ENCODE measurements around the gene GAPVD1. TPM values are rescaled to one million over a fixed set of nuclear protein-coding genes. Genes with fewer than 3 reads are reported as not detected.
A peak's percentile ranks its signal among the peaks of the same experiment; 100 is the strongest.
"Not testable (repeated sequence)": the region's sequence is repeated elsewhere in the genome, so short reads cannot be mapped to it uniquely, and the experiment has no call there.

GAPVD1 gene
- total RNA-seq, result 27.5 TPM
- 10 to 100 TPM; 13.6 to 24.3 (median 17.5) TPM for polyA plus RNA-seq (ENCODE audit: insufficient read depth in 1 of 8, insufficient read length in 8 of 8, low replicate concordance in 1 of 8)
- long read RNA-seq, donor 1, result 0 reads
- long read RNA-seq, donor 2, result 0 reads
- long read RNA-seq, donor 3, partial matches to known transcripts, result 8 of 8 reads
- long read RNA-seq, donor 3, other reads (novel, unspliced or antisense), result 0 of 8 reads
- long read RNA-seq, donor 4, result 0 reads
- long read RNA-seq, donor 5, partial matches to known transcripts, result 8 of 8 reads
- long read RNA-seq, donor 5, other reads (novel, unspliced or antisense), result 0 of 8 reads
- long read RNA-seq, donor 6, partial matches to known transcripts, result 11 of 11 reads
- long read RNA-seq, donor 6, other reads (novel, unspliced or antisense), result 0 of 11 reads
- long read RNA-seq, donor 7, partial matches to known transcripts, result 0 of 1 reads
- long read RNA-seq, donor 7, other reads (novel, unspliced or antisense), result 0 of 1 reads
- long read RNA-seq, donor 8, result 0 reads
- long read RNA-seq, donor 9, result 0 reads
- long read RNA-seq, donor 10, partial matches to known transcripts, result 0 of 1 reads
- long read RNA-seq, donor 10, other reads (novel, unspliced or antisense), result 0 of 1 reads
- long read RNA-seq, donor 11, result 0 reads

- Histone ChIP-seq H3K9me3 (replicated peaks; ENCODE audit: control insufficient read depth, low read depth, low read length) (no peaks in the 10 kb centered on the region), H3K27me3 (ENCODE audit: control insufficient read depth, insufficient read depth, low read length) (no peaks in the 10 kb centered on the region), H3K36me3 (ENCODE audit: control insufficient read depth, insufficient read depth, low read length) (peaks cover under 1% of the 10 kb centered on the region), H3K27ac (ENCODE audit: low read length) (peak within 1 kb of the TSS; percentile 85), H3K4me3 (ENCODE audit: low read length) (peak within 1 kb of the TSS; percentile 100), H3K4me1 (ENCODE audit: control insufficient read depth, insufficient read depth, low read length) (peaks cover 7% of the 10 kb centered on the region)
- peak; percentile 95 for DNase-seq
- WGBS (ENCODE audit: insufficient coverage), result under 1% methylated on average over 69 of the region's 72 CpGs
Observed at GRCh38 chr9:125261501-125262293, at the start of gene GAPVD1. Gene GAPVD1, plus strand, starts transcription at chr9:125261826. Its CDS starts 37,096 bp downstream, at chr9:125298922.

GRCh38 chr9:125214186-125214585 is 47.4 kb upstream of the GAPVD1 start:
- WGBS (ENCODE audit: insufficient coverage), result 97% methylated on average over 4 of the region's 5 CpGs
- H3K27ac ChIP-seq (ENCODE audit: low read length), result no peak overlapping the region
- H3K4me3 ChIP-seq (ENCODE audit: low read length), result no peak overlapping the region
- no peaks in the 10 kb centered on the region for H3K4me1 ChIP-seq (ENCODE audit: control insufficient read depth, insufficient read depth, low read length)
- H3K27me3 ChIP-seq (ENCODE audit: control insufficient read depth, insufficient read depth, low read length), result no peaks in the 10 kb centered on the region
- no peaks in the 10 kb centered on the region for H3K9me3 ChIP-seq (replicated peaks; ENCODE audit: control insufficient read depth, low read depth, low read length)
- peaks cover 37% of the 10 kb centered on the region for H3K36me3 ChIP-seq (ENCODE audit: control insufficient read depth, insufficient read depth, low read length)
- no peak for DNase-seq

GRCh38 chr9:125218621-125219020 is 43.0 kb upstream of the GAPVD1 start:
- Histone ChIP-seq H3K27me3 (ENCODE audit: control insufficient read depth, insufficient read depth, low read length) (no peaks in the 10 kb centered on the region), H3K9me3 (replicated peaks; ENCODE audit: control insufficient read depth, low read depth, low read length) (no peaks in the 10 kb centered on the region), H3K4me3 (ENCODE audit: low read length) (no peak overlapping the region), H3K36me3 (ENCODE audit: control insufficient read depth, insufficient read depth, low read length) (peaks cover 32% of the 10 kb centered on the region), H3K4me1 (ENCODE audit: control insufficient read depth, insufficient read depth, low read length) (no peaks in the 10 kb centered on the region), H3K27ac (ENCODE audit: low read length) (no peak overlapping the region)
- no peak for DNase-seq
- no CpG with 5 or more reads among the region's 3 CpGs for WGBS (ENCODE audit: insufficient coverage)

- not testable (repeated sequence) for H3K27ac ChIP-seq (ENCODE audit: low read length); H3K9me3 ChIP-seq (replicated peaks; ENCODE audit: control insufficient read depth, low read depth, low read length); DNase-seq; H3K4me3 ChIP-seq (ENCODE audit: low read length); H3K27me3 ChIP-seq (ENCODE audit: control insufficient read depth, insufficient read depth, low read length); H3K4me1 ChIP-seq (ENCODE audit: control insufficient read depth, insufficient read depth, low read length)
- H3K36me3 ChIP-seq (ENCODE audit: control insufficient read depth, insufficient read depth, low read length), result peaks cover 31% of the 10 kb centered on the region
Observed at GRCh38 chr9:125224858-125225257, 36.8 kb upstream of the GAPVD1 start.

DNA sequence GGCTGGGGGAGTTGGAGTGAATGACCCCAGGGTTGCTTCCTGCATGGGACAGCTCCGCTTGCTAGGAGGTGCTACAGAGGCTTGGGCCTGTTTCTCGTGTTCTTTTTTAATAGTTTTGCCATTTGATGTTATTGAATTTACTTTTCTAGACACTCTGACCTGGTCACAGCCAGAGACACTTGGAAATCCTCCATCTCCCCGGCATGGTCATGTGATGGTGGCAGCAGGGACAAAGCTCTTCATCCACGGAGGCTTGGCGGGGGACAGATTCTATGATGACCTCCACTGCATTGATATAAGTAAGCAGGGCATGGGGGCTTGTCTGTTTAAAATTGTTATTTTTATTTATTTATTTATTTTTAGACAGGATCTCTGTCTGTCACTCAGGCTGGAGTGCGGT is 33.9 kb upstream of the GAPVD1 start:
- no peaks in the 10 kb centered on the region for H3K9me3 ChIP-seq (replicated peaks; ENCODE audit: control insufficient read depth, low read depth, low read length)
- no CpG with 5 or more reads among the region's 6 CpGs for WGBS (ENCODE audit: insufficient coverage)

DNA sequence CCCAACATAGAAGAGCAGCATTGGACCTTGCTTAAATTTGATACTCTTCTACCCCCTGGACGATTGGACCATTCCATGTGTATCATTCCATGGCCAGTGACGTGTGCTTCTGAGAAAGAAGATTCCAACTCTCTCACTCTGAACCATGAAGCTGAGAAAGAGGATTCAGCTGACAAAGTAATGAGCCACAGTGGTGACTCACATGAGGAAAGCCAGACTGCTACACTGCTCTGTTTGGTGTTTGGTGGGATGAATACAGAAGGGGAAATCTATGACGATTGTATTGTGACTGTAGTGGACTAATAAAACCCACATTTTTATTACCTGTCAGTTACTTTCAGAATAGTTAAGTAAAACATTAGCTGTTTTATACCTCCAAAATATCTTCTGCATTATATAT is 27.9 kb upstream of the GAPVD1 start:
- Histone ChIP-seq H3K36me3 (ENCODE audit: control insufficient read depth, insufficient read depth, low read length) (peaks cover 67% of the 10 kb centered on the region), H3K27me3 (ENCODE audit: control insufficient read depth, insufficient read depth, low read length) (no peaks in the 10 kb centered on the region), H3K4me3 (ENCODE audit: low read length) (no peak overlapping the region), H3K9me3 (replicated peaks; ENCODE audit: control insufficient read depth, low read depth, low read length) (no peaks in the 10 kb centered on the region), H3K4me1 (ENCODE audit: control insufficient read depth, insufficient read depth, low read length) (peaks cover 10% of the 10 kb centered on the region), H3K27ac (ENCODE audit: low read length) (no peak overlapping the region)
- no CpG with 5 or more reads among the region's 3 CpGs for WGBS (ENCODE audit: insufficient coverage)
- DNase-seq, result no peak

More for the DNA sequence above, 33.9 kb upstream of the GAPVD1 start:
- no peak for DNase-seq
- H3K36me3 ChIP-seq (ENCODE audit: control insufficient read depth, insufficient read depth, low read length), result peaks cover 37% of the 10 kb centered on the region
- H3K4me1 ChIP-seq (ENCODE audit: control insufficient read depth, insufficient read depth, low read length), result no peaks in the 10 kb centered on the region
- H3K27ac ChIP-seq (ENCODE audit: low read length), result no peak overlapping the region
- no peaks in the 10 kb centered on the region for H3K27me3 ChIP-seq (ENCODE audit: control insufficient read depth, insufficient read depth, low read length)
- H3K4me3 ChIP-seq (ENCODE audit: low read length), result no peak overlapping the region

- H3K27me3 ChIP-seq (ENCODE audit: control insufficient read depth, insufficient read depth, low read length); H3K4me3 ChIP-seq (ENCODE audit: low read length); DNase-seq; H3K27ac ChIP-seq (ENCODE audit: low read length); H3K9me3 ChIP-seq (replicated peaks; ENCODE audit: control insufficient read depth, low read depth, low read length): not testable (repeated sequence)
- Histone ChIP-seq H3K36me3 (ENCODE audit: control insufficient read depth, insufficient read depth, low read length) (peaks cover 70% of the 10 kb centered on the region), H3K4me1 (ENCODE audit: control insufficient read depth, insufficient read depth, low read length) (peaks cover 14% of the 10 kb centered on the region)
- no CpG with 5 or more reads among the region's 8 CpGs for WGBS (ENCODE audit: insufficient coverage)
Observed at GRCh38 chr9:125234099-125234498, 27.5 kb upstream of the GAPVD1 start.

- no peak overlapping the region for H3K27ac ChIP-seq (ENCODE audit: low read length)
Observed at GRCh38 chr9:125235804-125236519, 25.7 kb upstream of the GAPVD1 start.

GRCh38 chr9:125236520-125237159 is 25.0 kb upstream of the GAPVD1 start:
- H3K9me3 ChIP-seq (replicated peaks; ENCODE audit: control insufficient read depth, low read depth, low read length); H3K4me3 ChIP-seq (ENCODE audit: low read length); H3K27me3 ChIP-seq (ENCODE audit: control insufficient read depth, insufficient read depth, low read length); DNase-seq; H3K27ac ChIP-seq (ENCODE audit: low read length): not testable (repeated sequence)
- H3K36me3 ChIP-seq (ENCODE audit: control insufficient read depth, insufficient read depth, low read length), result peaks cover 56% of the 10 kb centered on the region
- no CpG with 5 or more reads among the region's 5 CpGs for WGBS (ENCODE audit: insufficient coverage)
- peaks cover 18% of the 10 kb centered on the region for H3K4me1 ChIP-seq (ENCODE audit: control insufficient read depth, insufficient read depth, low read length)

More at GRCh38 chr9:125235804-125236519, 25.7 kb upstream of the GAPVD1 start:
- 50% methylated on average over 3 of the region's 5 CpGs for WGBS (ENCODE audit: insufficient coverage)
- H3K27me3 ChIP-seq (ENCODE audit: control insufficient read depth, insufficient read depth, low read length), result no peaks in the 10 kb centered on the region
- H3K9me3 ChIP-seq (replicated peaks; ENCODE audit: control insufficient read depth, low read depth, low read length), result no peaks in the 10 kb centered on the region
- H3K4me3 ChIP-seq (ENCODE audit: low read length), result no peak overlapping the region
- peaks cover 18% of the 10 kb centered on the region for H3K4me1 ChIP-seq (ENCODE audit: control insufficient read depth, insufficient read depth, low read length)
- no peak for DNase-seq
- H3K36me3 ChIP-seq (ENCODE audit: control insufficient read depth, insufficient read depth, low read length), result peaks cover 61% of the 10 kb centered on the region
